ENCODE measurements around the gene PEA15.
A peak's percentile ranks its signal among the peaks of the same experiment; 100 is the strongest.

Gene PEA15

GRCh38 chr1:160244209-160244608 lies 39.0 kb downstream of the PEA15 start:
- no peak for DNase-seq

GRCh38 chr1:160245434-160245833 lies 40.2 kb downstream of the PEA15 start:
- DNase-seq: no peak

GRCh38 chr1:160247053-160247452 lies 41.9 kb downstream of the PEA15 start:
- no peak for DNase-seq

GRCh38 chr1:160251011-160251410 lies 45.8 kb downstream of the PEA15 start:
- DNase-seq: no peak

GRCh38 chr1:160251687-160252526 lies 46.7 kb downstream of the PEA15 start:
- peak; percentile 66 to 79 for DNase-seq

- no peak for DNase-seq
Measured at GRCh38 chr1:160255781-160256300, 50.7 kb downstream of the PEA15 start.

GRCh38 chr1:160256396-160257046 lies 51.3 kb downstream of the PEA15 start:
- no peak for DNase-seq

- no peak for DNase-seq
Measured at GRCh38 chr1:160257411-160258015, 52.3 kb downstream of the PEA15 start.

- no peak for DNase-seq
Measured at GRCh38 chr1:160258177-160258798, 53.1 kb downstream of the PEA15 start.

GRCh38 chr1:160260406-160261382 lies 55.5 kb downstream of the PEA15 start:
- DNase-seq: peak in 1 of 2 donors; percentile 18

- peak; percentile 67 to 70 for DNase-seq
Measured at GRCh38 chr1:160261556-160261892, 56.3 kb downstream of the PEA15 start.

- DNase-seq: peak; percentile 98 to 99
Measured at GRCh38 chr1:160261893-160262794, 57.0 kb downstream of the PEA15 start, which contains the start of gene DCAF8. Gene DCAF8, minus strand, starts transcription at chr1:160262549. Its CDS starts 18,541 bp downstream, at chr1:160244008.

GRCh38 chr1:160264795-160265307 lies 59.7 kb downstream of the PEA15 start:
- no peak for DNase-seq
